GM21528 (cell line): ENCODE measurements around the gene LSP1.

Experiments used
- ATAC-seq: cut with Tn5 transposase; IDR thresholded peaks from one replicate; pipeline ENCODE4 v1.9.1; 2021; ENCODE audit warnings: mild to moderate bottlenecking, moderate library complexity; ENCODE audit not compliant: unreplicated experiment, low FRiP score

LSP1 gene

DNA sequence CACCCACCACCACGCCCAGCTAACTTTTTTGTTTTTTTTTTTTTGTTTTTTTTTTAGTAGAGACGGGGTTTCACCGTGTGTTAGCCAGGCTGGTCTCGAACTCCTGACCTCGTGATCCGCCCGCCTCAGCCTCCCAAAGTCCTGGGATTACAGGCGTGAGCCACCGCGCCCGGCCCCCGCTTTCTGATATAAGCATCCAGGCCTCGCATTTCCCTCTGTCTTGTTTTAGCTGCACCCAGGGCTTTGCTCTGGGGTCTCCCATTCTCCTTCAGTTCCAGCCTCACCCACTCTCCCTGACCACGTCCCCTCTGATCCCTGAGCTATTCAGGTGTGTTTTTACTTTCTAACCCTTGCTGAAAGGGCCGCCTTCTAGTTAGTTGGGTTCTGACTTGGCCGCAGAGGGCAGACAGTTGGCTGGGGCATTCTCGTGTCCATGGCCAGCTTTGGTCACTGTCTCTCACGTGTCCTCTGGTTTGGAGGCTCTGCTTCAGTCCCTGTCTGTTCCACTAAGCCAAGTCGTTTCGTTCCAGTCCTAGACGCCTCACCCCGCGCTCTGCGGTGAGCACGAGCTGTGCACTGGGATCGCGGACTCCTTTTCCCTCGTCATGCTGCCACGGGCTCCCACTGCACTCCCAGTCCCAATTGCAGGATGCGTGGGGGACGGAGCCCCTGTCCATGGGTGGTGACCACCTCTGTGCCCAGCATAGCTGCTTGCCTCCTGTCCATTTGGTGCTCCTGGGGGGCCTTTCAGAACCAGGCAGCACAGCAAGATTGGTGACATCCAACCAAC is 60.6 kb downstream of the LSP1 start:
- no peak for ATAC-seq

- ATAC-seq = no peak
These were observed 62.9 kb downstream of the LSP1 start for GRCh38 chr11:1915795-1916131.

DNA sequence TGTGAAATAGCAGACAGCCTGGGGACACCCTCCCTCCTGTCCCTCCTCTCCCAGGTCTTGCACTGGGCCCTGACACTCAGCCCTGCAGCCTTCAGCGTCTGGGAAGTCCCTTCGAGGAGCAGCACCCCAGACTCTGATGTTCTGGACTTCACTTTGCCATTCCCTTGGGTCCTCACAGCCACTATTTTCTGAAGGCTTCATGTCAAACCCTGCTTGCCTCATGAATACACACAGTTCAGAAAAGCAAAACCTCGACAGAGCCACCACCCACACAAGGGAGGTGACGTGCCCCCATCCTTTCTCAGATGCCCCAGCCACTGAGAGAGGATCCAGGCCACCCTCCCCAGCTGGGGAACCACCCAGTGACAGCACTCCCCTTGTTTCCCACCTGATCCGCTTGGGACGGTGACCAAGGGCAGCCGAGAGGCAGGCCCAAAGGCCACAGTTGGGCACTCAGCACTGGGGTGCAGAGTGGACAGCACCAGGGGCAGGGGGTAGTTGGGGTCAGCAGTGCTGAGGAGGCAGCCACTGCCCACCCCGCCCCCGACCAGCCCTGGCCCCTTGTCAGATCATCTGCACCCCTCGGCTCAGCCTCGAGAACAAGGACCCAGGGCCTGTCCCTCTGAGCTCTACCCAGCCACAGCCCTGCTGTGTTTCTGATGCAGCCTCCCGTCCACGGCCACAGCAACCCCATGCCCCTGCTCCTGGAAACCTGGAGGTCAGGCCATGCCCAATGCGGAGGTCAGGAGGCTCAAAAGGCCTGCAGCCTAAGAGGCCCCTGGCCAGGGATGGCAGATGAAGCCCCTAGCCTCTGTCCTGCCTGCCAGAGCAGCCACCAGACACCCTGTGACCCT is 63.5 kb downstream of the LSP1 start:
- ATAC-seq = no peak

DNA sequence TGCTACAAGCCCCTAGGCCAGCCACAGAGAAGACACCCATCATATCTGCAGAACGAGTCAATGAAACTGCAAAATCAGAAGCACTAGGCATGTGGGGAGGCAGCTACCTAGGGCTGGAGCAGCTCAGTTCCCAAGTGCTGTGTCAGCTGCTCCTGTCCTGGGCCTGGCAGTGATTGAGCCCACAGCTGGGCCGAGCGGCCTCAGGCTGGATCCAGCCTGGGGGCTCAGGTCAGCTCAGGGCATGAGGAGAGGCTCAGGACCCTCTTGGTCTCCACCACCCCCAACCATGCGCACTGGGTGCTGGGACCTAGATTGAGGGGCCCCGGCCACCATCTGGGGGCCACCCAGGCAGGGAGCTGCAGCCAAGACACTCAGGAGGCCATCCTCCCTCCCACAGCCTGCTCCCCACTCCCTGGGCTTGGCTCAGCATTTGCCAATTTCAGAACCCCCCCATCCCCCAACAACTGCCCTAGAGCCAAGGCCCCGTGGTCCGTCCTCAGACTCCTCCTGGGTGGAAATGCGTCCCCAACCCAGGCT is 64.2 kb downstream of the LSP1 start:
- ATAC-seq = no peak

DNA sequence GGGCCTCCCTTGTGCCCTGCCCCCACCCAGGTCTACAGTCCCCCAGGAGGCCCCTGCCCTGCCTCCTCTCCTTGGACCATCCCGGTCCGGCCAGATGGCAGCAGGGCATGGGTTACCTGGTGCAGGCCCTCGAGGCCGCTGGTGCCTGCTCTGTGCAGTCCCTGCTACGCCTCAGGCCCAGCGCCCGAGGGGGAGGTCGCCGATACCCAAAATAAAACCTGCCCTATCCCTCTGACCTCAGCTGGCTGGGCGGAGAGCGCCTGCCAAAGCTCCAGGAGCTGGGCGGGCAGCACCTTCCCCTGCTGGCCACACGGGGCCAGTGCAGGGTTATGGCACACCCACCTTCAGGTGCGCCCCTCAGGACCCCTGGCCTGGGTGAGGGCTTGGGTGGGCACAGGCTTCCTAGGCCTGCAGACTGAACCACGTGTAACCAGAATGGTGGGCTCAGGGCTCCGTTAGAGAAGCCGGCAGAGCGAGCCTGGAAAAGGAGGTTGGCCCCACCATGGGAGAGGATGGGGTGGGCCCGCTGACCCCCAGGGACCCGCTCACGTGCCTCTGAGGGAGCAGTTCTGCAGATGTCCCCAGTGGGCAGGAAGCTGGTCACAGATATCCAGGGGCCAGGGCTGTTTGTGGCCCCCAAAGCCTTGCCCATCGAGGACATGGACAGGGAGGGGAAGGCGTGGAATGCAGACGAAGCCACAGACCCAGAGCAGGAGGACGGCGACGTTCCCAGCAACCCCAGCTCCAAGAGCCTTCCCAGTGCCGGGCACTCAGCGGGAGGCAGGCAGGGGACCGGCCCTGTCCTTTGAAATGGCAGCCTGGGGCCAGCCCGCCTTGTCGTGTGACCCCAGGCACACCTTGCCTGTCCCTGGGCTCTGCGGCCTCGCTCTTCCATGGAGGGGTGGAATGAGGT is 64.9 kb downstream of the LSP1 start:
- ATAC-seq = no peak

DNA sequence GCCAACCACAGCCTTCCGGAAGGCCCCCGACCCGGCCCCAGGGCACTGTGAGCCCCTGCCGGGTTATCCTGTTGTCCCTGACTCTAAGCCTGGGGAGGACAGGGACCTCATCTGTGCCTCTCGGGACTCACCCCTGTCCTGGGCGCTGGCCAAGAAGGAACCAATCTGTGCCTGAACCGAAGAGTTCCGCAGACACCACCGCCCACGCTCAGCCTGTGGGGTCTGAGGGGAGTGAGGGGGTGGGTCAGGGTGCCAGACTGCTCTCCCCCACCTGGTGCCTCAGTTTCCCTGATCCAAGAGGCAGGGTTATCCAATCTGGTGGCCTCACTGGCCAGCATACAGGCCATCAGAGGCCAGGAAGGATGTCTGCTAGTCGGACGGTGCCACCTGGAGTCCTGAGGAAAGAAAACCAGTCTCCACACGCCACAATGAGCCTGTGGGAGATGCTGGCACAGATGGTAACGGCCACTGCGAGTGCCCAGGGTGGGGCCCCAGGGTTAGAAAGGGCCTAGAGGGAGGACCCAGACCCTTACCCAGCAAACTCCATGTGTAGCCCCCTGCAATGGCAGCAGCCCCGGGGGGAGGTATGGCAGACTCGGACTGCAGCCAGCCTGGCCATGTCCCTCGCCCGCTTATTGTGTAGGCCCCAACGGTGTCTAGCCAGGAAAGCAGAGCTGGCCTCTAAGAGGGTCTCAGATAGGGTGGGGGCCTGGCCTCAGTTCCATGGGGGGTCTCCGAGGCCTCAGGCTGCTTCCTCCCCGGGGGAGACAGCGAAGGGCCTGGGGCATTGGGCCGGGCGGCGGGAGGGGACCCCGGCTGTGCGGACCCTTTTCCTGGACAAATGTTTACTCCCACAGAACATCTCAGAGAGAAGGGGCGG is 65.8 kb downstream of the LSP1 start:
- no peak for ATAC-seq

DNA sequence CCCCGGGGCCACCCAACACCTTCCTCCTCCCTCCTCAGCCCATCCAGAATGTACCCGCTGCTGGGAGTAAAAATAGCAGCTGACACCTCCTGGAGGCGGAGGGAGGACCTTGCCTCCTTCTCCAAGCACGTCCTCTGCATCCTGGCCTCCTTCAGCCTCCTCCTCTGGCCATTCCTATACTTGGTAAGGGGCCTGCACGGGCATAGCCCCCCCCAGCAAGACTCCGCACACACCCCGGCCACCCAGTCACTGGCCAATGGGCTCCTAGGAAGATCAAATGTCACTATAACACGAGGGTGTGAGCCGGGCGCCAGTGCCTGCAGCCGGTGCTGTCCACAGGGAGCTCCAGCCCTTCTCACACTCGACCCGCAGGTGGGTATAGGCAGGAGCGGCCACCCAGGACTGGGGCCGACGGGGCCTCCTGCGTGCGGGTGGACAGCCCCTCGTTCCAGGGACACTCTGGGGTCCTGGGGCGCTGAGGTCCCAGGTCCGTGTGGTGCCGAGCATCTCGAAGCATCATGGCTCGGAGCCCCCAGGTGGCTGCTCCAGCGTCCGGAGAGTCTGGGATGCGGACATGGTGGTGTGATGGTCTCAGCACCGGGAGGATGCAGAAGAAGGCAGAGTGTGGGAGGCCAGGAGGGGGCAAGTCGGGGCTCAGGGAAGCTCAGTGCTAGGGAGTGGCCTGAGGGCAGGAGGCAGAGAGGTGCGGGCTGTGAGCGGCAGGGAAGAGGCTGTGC is 66.7 kb downstream of the LSP1 start, which contains the start of gene TNNT3:
TSS of gene TNNT3 (plus strand) at position 313 of the 737 bp plus-strand sequence. CDS start 3,172 bp downstream, outside the sequence.
- no peak for ATAC-seq

- ATAC-seq = no peak
These were observed 67.4 kb downstream of the LSP1 start for GRCh38 chr11:1920128-1920908.

GRCh38 chr11:1920909-1921573 is 68.2 kb downstream of the LSP1 start:
- no peak for ATAC-seq

DNA sequence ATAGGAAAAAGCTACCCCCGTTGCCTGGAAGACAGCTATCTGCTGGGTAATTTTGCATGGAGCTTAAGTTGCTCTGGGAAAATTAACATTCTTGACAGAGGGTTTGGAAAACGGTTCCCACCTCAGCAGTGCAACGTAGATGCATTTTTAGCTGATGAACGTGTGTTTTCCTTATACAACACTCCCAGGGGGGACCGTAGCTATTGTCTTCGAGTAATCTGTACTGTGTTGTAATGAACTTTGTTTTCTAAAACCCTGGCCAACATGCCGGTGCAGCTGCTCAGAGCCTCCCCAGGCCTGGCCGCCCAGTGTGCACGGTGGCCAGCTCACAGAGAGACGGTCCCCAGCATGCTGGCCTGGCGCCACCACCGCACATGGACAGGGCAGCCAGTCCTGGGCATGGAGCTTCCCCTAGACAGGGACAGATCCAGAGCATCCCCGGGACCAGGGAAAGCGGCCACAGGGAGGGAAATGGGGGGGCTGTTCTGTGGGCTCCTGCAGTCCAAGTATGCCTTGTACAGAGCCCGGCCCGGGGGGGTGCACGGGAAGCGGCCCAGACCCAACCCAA is 68.8 kb downstream of the LSP1 start:
- no peak for ATAC-seq

DNA sequence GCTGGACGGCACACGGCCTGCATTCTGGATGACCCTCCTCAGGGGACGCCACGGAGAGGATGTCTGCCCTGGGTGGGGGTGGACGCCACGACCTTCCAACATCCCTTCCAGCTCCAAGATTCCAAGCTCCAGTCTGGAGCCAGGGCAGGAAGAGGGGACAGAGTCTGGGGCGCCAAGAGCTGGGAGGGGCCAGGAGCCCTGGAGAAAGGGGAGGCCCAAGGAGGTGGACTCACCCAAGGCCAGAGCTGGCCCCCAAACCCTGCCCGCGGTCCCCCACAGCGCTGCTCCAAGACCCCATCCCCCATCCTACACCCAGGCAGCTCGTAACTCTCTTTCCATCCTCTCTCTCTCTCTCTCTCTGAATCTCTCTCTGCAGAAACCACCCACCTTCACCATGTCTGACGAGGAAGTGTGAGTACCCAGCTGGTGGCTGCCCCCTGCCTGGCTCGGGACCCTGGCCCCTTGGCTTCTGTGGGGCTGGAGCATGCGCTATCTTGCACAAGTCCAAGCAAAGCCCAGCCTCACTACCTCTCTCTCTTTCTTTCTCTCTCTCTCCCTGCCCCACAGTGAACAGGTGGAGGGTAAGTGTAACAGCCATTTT is 69.7 kb downstream of the LSP1 start:
- no peak for ATAC-seq

DNA sequence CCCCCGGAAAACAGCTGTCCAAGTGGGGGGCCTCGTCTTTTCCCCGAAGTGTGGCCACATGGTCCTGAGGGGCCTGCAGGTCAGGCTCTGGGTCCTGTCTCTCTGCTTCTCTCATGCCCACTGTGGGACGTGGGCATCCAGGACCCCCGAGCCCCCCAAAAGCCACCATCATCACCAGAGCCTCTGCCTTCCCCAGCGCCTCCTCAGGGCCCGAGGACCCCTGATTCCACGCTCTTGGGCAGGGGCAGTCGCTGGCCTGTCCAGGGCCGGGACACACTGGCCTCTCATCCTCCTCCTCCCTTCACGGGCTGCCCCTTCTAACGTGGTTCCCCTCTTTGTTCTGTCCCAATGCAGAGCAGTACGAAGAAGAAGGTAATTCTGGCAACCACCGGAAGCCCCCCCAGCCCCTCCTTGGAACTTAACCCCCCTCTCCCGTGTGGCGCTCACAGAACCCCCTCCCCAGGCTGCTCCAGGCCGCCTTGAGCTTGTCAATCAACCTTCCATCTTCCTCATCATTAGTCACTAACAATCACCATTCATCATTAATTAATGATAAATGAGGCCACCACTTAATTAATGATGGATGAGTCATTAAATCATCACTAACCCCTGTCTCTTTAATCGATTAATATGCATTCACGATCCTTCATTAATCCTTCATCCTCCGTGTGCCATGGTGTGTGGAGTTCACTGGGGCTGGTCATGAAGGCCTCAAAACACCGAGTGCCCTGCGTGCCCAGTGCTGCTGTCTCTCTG is 70.5 kb downstream of the LSP1 start:
- ATAC-seq = no peak

- ATAC-seq = no peak
These were observed 71.3 kb downstream of the LSP1 start for GRCh38 chr11:1924181-1924580.

DNA sequence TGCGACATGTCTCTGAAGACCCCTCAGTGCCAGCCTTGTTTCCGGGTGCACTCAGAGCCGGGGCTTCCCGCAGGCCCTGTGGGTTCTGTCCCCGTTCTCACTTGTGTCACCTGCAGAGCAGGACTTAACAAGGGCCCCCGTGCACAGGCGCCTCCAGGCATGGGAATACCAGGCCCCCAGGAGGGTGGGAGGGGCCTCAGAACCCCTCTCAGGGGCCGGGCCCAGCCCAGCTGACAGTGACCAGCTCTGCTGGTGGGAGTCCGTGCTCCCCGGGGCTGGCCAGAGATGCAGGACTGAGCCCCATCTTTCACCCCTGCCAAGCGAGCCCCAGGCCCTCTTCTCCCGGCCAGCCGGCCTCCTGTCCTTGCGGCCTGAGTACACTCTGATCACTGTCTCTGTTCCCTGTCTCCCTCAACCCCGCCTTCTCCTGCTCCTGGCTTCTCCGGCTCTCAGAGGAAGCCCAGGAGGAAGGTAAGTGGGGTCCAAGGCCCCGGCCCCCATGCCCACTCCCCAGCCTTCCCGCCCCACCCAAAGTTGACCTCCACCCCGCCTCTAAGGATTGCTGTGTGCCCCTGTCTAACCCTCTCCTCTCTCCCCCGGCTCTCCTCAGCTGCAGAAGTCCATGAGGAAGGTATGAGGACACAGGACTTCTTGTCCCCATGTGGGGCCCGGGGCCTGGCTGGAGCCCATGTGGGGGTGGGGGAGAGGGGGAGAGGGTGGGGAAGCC is 71.9 kb downstream of the LSP1 start:
- ATAC-seq = no peak

DNA sequence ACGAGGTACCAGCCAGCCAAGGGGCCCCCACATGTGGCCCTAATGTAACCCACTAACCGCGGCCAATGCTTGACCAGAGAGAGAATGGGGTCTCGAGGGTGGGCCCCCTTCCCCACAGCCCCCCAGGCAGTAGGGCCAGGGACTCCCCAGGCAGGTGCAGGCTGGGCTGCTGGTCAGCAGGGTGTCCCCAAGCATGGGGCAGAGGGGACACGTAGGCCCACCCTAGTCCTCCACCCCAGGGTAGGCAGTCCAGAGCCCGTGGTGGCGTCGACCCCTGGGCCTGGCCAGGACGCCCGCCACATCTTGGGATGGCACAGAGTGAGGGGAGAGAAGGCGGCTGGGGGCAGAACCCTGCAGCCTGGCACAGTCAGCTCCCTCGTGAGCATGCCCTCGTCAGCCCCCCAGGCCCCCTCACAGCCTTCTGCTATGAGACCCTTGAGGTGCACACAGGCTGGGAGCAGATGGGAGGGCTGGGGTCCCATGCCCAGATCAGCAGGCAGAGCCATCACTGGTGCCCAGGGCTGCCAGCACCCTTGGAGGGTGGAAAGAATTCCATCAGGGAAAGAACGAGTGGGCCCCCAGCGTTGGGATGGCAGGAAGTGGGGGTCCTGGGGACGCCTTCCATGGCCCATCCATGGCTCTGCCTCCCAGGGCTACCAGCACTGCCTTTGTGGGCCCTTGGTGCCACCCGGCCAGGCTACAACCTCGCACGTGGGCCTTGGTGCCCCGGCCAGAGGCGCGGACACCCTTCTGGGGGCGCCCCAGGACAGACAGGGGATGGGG is 72.7 kb downstream of the LSP1 start:
- ATAC-seq = no peak
